H1 (cell line): Measurements from ENCODE around the gene PGLYRP2. TPM values are rescaled to one million over a fixed set of nuclear protein-coding genes. Genes with fewer than 3 reads are reported as not detected.

ENCODE experiments used
- CEBPB ChIP-seq: IDR thresholded peaks from 2 replicates; pipeline ENCODE4 v1.6.1; 2012; ENCODE audit warnings: low read depth, low read length
- EGR1 ChIP-seq: IDR thresholded peaks from 2 replicates; pipeline ENCODE4 v1.6.1; 2011; ENCODE audit warnings: low read depth, low read length, borderline replicate concordance
- HDAC6 ChIP-seq: IDR thresholded peaks from one replicate; pipeline ENCODE4 v1.7.1; 2012; ENCODE audit warnings: low read depth, mild to moderate bottlenecking, inconsistent platforms, low read length, moderate library complexity
- NANOG ChIP-seq: IDR thresholded peaks from 2 replicates; pipeline ENCODE4 v1.6.1; 2011; ENCODE audit warnings: low read length, low read depth, mild to moderate bottlenecking, inconsistent platforms; ENCODE audit not compliant: insufficient read depth, poor library complexity, severe bottlenecking
- SIRT6 ChIP-seq: IDR thresholded peaks from one replicate; pipeline ENCODE4 v1.7.1; 2012; ENCODE audit warnings: low read length, inconsistent platforms
- SP1 ChIP-seq: IDR thresholded peaks from 2 replicates; pipeline ENCODE4 v1.6.1; 2011; ENCODE audit warnings: low read depth, low read length
- SP4 ChIP-seq: IDR thresholded peaks from 2 replicates; pipeline ENCODE4 v1.6.1; 2012; ENCODE audit warnings: low read length, inconsistent platforms
- TBP ChIP-seq: IDR thresholded peaks from 2 replicates; pipeline ENCODE4 v1.6.1; 2011; ENCODE audit warnings: low read depth, low read length, improper control_type of control experiment
- TCF12 ChIP-seq: IDR thresholded peaks from 2 replicates; pipeline ENCODE4 v1.6.1; 2011; ENCODE audit warnings: low read depth, mild to moderate bottlenecking, low read length
- polyA plus RNA-seq, 7 experiments: library from polyadenylated mRNA; depleted of rRNA in 3 of 7; stranded (reverse) in 5 of 7; unstranded in 2 of 7; fragments of >200 nt in 5 of 7; fragments of 200-250 nt in 2 of 7; gene quantifications; 1 replicate in 5 of 7; 2 replicates in 1 of 7; 4 replicates in 1 of 7; pipeline versions ENCODE4 v1.2.1 to v1.2.3, GENCODE V29; 2011 to 2013; ENCODE audit warnings: missing spikeins in 2 of 7, mixed read lengths in 2 of 7
- total RNA-seq: library from RNA; stranded (reverse); fragmentation: NEBNext Ultra II Directional; extraction: Animal tissue kit (Norgen Biotek cat#: 25700); gene quantifications from 2 replicates; pipeline ENCODE4 v1.2.1, GENCODE V29; 2021

PGLYRP2 gene
- total and polyA plus RNA-seq, 2 of the 8 experiments (the other 6 are each of a cell fraction or from before 2014, with no cell fraction given) = not detected

DNA sequence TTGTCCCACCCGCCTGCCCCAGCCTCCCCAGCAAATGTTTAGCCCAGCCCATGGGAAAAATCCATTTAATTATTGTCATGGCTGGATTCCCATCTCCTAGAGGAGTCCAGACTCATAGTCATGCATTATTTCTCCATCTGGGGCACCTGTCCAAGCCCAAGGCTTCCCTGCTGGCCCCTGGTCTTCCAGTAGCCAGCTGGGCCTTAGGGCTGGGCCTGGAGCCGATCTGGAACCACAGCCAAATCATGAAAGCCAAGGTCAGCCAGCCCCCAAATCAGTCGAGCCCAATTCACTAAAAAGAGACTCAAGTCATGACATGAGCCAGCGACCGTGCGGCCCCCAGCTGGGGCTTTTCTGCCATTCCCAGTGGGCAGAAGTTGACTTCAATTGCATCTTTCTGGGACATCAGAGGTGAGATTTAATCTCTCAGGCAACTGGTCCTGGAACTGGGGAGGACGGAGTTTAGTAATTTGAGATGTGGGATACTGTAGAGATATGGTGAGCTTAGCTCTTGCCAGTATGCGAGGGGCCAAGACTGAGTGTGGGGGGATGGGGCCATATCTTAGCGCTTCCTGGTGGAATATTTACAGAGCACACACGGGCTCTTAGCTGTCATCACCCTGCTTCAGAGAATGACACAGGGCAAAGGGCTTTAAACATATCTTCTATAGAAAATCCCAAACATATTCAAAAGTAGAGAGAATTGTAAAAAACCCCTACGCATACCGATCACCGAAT is 9.4 kb upstream of the PGLYRP2 start (continued):
- no peak for TF ChIP-seq TBP
- TF ChIP-seq SP4 = no peak
- no peak for TF ChIP-seq SIRT6
- no peak for TF ChIP-seq TCF12
- no peak for TF ChIP-seq NANOG
- TF ChIP-seq CEBPB = no peak
- TF ChIP-seq SP1 = no peak
- TF ChIP-seq EGR1 = no peak
- no peak for TF ChIP-seq HDAC6
